AG09309 (cell line): ENCODE results near the gene CCM2L.

ENCODE experiments used
- DNase-seq: peaks from one replicate; pipeline ENCODE4 v3.0.0-alpha.2; 2010; ENCODE audit warnings: low read depth
- H3K4me3 ChIP-seq: 2 replicates; pipeline ENCODE4 v1.5.1; 2011; ENCODE audit warnings: mild to moderate bottlenecking, low read depth, low read length, moderate library complexity; ENCODE audit not compliant: control insufficient read depth
- CTCF ChIP-seq: IDR thresholded peaks from 2 replicates; pipeline ENCODE4 v1.5.1; 2011; ENCODE audit warnings: mild to moderate bottlenecking, low read depth, low read length, inconsistent platforms; ENCODE audit not compliant: insufficient read depth, control insufficient read depth; ENCODE audit errors: missing control alignments

The CCM2L gene

GRCh38 chr20:32078791-32079190, 68.6 kb downstream of the CCM2L start:
- DNase-seq = no peak
- no peak overlapping the region for H3K4me3 ChIP-seq
- no peak for TF ChIP-seq CTCF

- peak; percentile 3 for TF ChIP-seq CTCF
- no peak overlapping the region for H3K4me3 ChIP-seq
- no peak for DNase-seq
These were observed 69.4 kb downstream of the CCM2L start for GRCh38 chr20:32079655-32080109.

GRCh38 chr20:32080783-32081182, 70.5 kb downstream of the CCM2L start:
- TF ChIP-seq CTCF = no peak
- DNase-seq = no peak
- no peak overlapping the region for H3K4me3 ChIP-seq
